Stimulated activated CD4-positive, alpha-beta T cell treated with anti-CD3 and anti-CD28 coated beads, Interleukin-1b, Interleukin-23, amount 100 ng/mL, for 24 hours (primary cell): ENCODE data around the gene CAMTA1.

ENCODE experiments used
- DNase-seq, 4 experiments: peaks; one replicate each; pipeline ENCODE4 v3.0.0-alpha.2; 2020; ENCODE audit warnings: low read depth in 4 of 4, low spot score in 1 of 4

The CAMTA1 gene

GRCh38 chr1:7266561-7266960 is 481.3 kb downstream of the CAMTA1 start:
- no peak for DNase-seq

GRCh38 chr1:7267493-7267892 is 482.2 kb downstream of the CAMTA1 start:
- DNase-seq, result no peak

- no peak for DNase-seq
Observed at GRCh38 chr1:7268983-7269382, 483.7 kb downstream of the CAMTA1 start.

DNA sequence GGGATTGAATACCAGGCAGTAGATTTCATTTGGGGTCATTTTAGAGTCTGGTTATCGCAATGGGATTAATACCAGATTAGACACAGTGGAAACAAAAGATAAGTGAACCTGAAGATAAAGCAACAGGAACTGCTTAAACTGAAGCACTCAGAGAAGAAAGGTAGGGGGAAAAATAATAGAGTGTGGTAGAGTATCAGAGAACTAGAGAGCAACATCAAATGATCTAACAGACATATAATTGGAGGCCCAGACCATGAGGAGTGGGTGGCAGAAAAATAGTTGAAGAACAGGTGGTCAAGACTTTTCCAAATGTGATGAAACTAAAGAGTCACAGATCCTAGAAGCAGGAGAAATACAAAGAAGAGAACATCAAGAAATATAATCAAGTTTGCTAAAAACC is 484.3 kb downstream of the CAMTA1 start:
- DNase-seq, result no peak

DNA sequence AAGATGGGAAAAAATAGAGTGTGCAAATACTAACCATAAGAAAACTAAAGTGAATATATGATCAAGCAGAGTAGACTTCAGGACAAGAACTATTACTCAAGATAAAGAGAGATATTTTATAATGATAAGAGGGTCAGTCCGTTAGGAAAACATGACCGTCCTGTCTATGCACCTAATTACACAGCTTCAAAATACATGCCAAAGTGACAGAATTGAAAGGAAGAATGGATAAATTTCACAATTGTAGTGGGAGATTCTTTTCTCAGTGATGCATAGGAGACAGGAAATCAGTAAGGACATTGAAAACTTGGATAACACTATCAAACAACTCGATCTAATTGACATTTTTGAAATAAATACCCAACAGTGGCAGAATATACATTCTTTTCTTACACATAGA is 489.0 kb downstream of the CAMTA1 start:
- DNase-seq, result no peak

DNA sequence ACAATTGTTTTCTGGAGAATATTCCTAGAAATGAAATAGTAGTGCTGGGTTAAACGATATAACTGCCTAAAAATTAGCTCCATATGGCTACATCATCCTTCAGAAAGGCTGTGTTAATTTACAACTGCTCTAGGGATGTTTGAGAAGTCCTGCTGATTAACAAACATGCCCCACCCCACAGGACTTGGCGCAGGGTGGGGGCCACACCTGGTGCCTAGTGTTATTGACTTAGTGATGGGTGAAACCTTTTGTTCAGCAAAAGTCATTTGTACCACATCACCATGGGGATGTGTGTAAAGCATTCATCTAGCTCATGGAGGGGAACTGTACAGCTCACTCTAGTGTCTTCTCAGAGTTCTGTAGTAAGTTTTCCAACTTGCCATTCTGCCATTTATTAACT is 492.8 kb downstream of the CAMTA1 start:
- DNase-seq, result no peak

DNA sequence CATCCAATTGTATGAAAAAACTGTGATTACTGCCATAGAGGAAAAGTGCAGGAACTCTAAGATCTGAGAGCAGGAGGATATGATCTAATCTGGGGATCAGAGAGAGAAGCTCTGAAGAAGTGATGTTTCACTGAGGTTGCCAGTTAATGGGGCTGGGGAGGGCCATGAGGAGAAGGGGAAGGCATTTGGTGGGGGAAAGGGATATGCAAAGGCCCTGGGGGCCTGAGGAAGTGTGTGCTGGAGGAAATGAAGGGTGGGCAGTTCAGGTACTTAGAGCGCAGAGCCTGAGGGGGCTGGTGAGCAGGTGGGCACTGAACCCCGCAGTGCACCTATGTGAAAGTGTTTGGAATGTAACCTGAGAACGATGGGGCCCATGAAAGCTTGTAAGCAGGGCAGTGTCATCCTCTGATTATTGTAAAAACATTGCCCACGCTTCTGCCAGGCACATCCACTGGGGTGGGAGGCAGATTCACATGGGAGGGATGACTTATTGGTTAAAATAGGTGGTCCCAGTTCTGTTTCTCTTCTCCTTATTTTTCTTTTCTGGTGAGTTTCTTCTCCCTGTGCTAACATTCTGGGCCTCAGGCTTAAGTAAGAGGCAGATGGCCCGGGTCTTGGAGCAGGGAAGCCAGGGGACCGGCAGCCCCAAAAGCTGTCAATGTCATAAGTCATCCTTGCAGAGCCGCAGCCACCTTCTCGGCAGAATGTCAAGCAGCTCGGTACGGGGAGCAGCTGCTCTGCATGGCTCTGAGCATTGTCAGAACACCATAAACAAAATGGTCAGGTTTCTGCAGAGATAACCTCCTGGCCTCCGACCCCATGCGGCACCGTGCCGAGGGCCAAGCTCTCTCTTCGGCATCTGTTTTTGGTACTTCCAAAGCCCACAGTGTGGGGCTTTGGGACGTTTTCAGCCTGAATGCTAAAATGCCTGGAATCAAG is 493.8 kb downstream of the CAMTA1 start:
- DNase-seq, result no peak

- no peak for DNase-seq
Observed at GRCh38 chr1:7279769-7280168, 494.5 kb downstream of the CAMTA1 start.

- no peak for DNase-seq
Observed at GRCh38 chr1:7280347-7280960, 495.2 kb downstream of the CAMTA1 start.

DNA sequence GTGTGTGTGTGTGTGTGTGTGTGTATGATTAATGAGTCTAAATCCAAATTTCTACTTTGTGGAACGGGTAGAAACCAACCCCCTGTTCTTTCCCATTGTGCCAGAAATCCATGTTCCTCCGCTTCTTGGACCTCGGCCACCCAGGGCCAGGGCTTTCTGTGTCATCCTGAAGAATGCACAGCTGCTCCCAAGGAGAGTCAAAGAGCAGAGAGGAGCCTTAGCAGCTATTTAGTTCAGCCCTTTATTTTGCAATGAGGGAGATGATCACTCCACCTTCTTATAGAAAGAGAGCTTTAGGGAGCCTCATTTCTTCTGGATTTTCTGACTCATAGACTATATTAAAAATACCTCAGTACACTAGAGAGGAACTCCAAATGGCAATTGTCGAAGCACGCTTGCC is 496.6 kb downstream of the CAMTA1 start:
- no peak for DNase-seq

DNA sequence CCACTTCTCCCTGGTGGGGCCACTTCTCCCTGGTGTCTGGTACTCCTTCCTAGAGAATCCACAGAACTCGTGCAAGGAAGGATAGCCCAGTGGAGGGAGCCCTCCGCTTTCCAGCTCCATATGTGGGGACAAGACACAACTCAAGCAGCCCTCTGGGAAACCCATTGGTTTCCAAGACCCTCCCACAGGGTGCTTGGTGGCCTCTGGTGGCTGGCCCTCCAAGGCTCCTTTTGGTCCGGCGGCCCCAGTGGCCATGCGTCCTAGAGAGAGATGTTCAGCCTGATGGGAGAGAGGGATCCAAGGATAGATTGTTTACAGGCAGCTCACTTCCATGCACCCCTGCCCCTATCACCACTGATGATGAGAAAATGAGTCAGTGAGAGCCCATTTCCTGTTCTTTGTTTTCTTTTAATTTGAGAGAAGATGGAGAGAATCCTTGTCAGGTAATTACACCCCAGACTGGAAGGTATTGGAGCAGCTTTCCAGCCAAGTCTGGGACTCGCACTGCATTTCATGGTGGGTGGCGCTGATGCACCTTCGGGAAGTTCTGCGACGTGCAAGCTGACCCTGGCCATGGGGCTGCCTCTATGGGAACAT is 499.7 kb downstream of the CAMTA1 start:
- DNase-seq, result no peak

DNA sequence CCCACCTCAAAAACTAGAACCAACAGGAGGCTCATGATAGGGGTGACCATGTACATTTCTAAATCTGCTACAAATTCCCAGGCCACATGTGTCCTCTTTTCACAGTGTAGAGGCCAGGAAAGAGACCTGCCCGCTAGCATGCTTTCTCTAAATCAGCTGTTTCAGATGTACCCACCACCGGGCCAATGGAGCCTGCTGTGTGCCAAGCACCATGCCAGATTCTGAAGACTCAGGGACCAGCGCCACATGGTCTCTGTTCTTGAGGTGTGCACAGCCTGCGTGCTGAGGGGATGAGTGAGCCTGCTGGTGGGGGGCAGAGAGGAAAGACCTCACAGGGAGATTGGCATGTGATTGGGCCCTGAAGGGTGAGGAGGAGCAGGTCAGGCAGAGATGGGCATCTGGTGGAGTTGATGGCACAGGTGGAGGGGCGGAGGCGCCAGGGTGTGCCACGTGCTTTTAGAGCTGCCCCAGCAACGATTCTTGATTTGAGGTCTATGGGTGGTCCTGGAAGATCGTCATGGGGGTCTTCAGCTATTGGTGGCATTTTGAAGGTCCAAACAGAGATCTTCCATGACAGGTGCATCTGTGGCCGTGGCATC is 500.7 kb downstream of the CAMTA1 start:
- DNase-seq, result no peak

DNA sequence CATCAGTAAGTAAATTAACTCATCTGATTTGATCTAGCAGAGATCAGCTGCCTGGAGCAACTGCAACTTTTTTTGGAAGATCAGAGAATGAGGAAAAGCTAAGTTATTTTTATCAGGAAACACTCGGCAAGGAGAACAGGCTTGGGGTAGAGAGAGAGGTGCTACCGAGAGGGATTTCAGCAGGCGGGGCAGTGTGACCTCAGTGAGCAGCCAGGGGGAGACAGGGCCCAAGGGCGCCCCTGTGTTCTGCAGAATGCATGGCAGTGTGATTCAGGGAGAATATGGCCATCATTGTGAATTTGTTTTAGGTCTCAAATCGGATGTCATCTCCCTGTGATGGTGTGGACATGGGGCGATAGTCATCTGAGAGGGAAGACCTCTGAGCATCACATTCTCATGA is 501.8 kb downstream of the CAMTA1 start:
- DNase-seq, result no peak

- no peak for DNase-seq
Observed at GRCh38 chr1:7288992-7289391, 503.7 kb downstream of the CAMTA1 start.

- DNase-seq, result no peak
Observed at GRCh38 chr1:7289694-7290093, 504.4 kb downstream of the CAMTA1 start.

DNA sequence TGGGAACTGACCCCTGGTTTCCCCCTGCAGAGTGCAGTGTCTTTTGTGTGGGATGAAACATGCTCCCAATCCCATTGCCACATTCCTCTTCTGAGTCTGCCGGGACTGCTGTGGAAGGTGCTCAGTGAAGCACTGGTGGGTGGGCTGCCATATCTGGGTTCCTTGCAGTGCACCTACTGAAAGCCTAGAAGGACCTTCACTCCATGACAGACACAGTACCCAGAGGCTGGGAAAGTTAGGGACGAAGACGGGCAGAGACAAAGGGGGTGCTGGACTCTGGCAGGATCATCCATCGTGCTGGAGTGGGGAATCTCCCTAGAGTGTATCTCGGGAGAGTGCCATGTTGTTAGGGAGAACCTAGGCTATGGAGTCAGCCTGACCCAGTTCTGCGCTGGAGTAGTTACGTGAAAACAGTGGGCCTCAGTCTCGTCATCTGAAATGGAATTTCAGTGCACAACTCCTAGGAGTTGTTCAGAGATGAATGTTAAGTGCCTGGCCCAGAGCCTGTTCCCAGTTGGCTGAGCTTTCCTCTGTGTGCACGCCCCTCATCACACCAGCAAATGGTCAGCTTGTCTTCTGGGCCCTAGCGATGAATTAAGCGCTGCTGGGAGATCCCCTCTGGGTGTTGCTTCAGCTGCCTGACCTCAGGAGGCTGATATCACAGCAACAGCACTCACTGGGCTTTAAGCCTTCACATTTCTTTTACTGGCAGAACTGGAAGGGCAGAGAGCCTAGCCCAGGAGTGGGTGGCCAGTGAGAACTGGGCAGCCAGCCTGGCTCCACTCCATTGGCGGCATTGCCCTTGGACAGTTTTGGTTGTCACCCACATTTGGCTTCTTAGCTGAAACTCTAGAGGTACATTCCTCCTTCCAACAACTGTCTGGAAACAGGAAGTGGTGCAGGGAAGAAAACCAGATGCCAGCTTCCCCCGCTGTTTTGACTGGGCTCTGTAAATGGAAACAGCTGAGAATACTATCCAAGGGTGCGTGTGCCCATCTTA is 506.0 kb downstream of the CAMTA1 start:
- no peak for DNase-seq

GRCh38 chr1:7292036-7292681 is 506.9 kb downstream of the CAMTA1 start:
- no peak for DNase-seq

DNA sequence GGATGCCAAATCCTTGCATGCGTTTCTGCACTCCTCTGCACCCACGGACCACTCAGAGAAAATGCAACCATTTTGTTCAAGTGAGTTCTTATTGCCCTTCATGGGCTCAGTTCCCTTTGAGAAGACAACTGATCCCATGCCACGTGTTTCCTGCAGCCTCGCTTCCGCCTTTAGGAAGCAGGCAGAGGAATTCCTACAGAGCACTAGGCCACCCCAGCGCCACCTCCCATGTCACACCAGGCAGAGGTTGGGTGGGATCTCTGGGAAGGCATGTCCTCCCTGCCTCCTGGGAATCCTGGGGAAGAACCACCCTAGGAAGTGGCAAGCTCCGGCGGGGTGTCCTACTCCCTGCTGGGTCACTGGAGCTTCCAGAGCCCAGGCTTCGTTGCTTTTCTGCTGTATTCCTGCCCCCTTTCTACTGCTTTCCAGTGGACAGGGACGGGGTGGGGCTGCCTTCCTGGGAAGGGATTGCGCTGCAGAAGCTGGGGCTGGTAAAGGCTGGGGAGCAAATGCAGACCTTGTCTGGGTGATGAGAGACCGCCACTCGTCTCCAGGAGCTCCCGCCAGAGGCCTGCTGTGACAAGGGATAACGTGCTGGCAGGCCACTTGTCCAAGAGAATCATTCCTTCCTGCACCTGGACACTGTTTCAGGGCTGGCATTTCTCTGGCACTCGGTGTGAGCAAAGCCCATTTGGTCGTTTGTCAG is 507.6 kb downstream of the CAMTA1 start:
- DNase-seq, result no peak
